ENCODE data around the gene MARK1. TPM values are rescaled to one million over a fixed set of nuclear protein-coding genes. Genes with fewer than 3 reads are reported as not detected.

Gene MARK1
- polyA plus RNA-seq, 1 of the 3 experiments (the other 2 are of a cell fraction), result 3.1 TPM

DNA sequence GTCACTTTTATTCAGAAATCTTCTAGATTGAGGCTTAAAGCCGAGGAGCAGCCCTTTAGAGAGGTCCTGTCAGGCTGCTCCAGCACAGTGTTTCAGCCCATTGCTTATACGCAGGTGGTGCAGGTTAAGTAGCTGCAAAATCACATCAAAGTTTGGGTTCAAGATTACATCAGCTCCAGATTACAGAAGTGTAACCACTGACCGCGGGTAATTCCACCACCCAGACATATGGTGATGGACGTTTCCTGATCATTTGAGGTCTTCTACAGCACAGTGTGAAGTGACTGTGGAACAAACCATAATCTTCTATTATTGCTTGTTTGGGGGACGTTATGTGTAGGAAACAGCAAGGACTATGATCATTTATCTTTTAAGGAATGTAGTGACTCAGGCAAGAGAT is 174.0 kb downstream of the MARK1 start:
- Histone ChIP-seq H3K27ac (ENCODE audit: low read depth in 2 of 2, low read length in 1 of 2) (no peak overlapping the region), H3K27me3 (ENCODE audit: insufficient read depth) (no peaks in the 10 kb centered on the region), H3K4me1 (ENCODE audit: control insufficient read depth in 1 of 2, insufficient read depth in 2 of 2, low read depth in 1 of 2, low read length in 1 of 2) (no peaks in the 10 kb centered on the region; a peak in 1 of 4 replicates), H2AFZ (ENCODE audit: low read depth) (no peak overlapping the region), H3K36me3 (replicated peaks in 1 of 2; ENCODE audit: control insufficient read depth in 1 of 2, insufficient read depth in 2 of 2, low read length in 1 of 2) (no peaks in the 10 kb centered on the region), H3K9me2 (no peaks in the 10 kb centered on the region), H3K9ac (no peak overlapping the region), H3K79me2 (ENCODE audit: insufficient read depth) (no peaks in the 10 kb centered on the region), H3F3A (replicated peaks; ENCODE audit: insufficient read depth) (no peaks in the 10 kb centered on the region), H3K9me3 (no peaks in the 10 kb centered on the region), H3K4me3 (ENCODE audit: low read depth in 2 of 2, low read length in 1 of 2) (no peak overlapping the region), H4K20me1 (ENCODE audit: insufficient read depth) (no peaks in the 10 kb centered on the region), H3K4me2 (no peak overlapping the region)
- TF ChIP-seq POLR2AphosphoS5 (IDR thresholded peaks at IDR 0.05; ENCODE audit: low read depth, low read length) (no peak), EP300 (IDR thresholded peaks at IDR 0.05; ENCODE audit: borderline replicate concordance in 1 of 2, low read depth in 1 of 2, low read length in 1 of 2) (no peak), GATA2 (CRISPR knock-in tag; IDR thresholded peaks at IDR 0.05) (no peak), RAD21 (IDR thresholded peaks at IDR 0.05; ENCODE audit: low read length) (no peak), SIN3A (IDR thresholded peaks at IDR 0.05; ENCODE audit: borderline replicate concordance, low read depth, low read length) (no peak)
- CTCF ChIA-PET, result interaction anchor here (1.0 to 4.2 kb wide), 4 partner anchors 11 to 75 kb away, joined by 3 to 16 read pairs (median 9); partner anchors contain the start of gene C1orf115
- POLR2A ChIA-PET, result no interaction called here
- WGBS (ENCODE audit: low lambda C conversion rate), result 57% methylated on average over 6 of the region's 6 CpGs
- no peak for DNase-seq

DNA sequence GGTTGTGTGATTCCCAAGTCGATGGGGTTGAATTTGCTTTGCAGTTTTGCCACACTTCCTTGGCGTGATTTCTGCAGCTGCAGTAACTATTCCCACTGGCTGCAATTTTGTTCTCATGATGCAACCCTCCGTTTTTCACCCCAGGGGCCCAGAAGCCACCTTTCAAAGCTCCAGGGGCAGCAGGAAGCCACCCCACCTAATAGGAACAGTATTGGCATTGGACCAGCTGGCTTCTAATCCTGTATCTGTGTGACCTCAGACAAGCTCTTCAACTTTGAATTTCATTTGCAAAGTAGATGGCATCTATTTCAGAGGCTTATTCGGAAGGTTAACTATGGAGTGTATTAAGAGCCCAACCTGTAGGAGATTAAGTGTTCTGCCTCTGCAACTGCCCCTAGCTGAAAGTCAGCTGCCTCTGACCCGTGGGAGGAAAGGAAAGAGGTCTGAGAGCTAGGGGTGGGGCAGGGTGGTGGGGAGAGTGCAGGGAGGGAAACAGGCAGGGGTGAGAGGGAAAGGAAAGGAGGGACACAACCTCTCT is 174.9 kb downstream of the MARK1 start:
- DNase-seq, result no peak
- CTCF ChIA-PET, result interaction anchor here (1.0 to 4.2 kb wide), 5 partner anchors 12 to 74 kb away, joined by 3 to 16 read pairs (median 7); partner anchors contain the start of gene C1orf115

More for the DNA sequence above, 174.9 kb downstream of the MARK1 start:
- TF ChIP-seq CHD2 (IDR thresholded peaks at IDR 0.05; ENCODE audit: low read length, partially characterized antibody) (no peak), NRF1 (IDR thresholded peaks at IDR 0.05; ENCODE audit: low read depth, low read length) (no peak), GATA2 (CRISPR knock-in tag; IDR thresholded peaks at IDR 0.05) (no peak), POLR2AphosphoS5 (IDR thresholded peaks at IDR 0.05; ENCODE audit: low read depth, low read length) (no peak), RXRA (IDR thresholded peaks at IDR 0.05; ENCODE audit: borderline replicate concordance, low read depth) (no peak), SMC3 (IDR thresholded peaks at IDR 0.05; ENCODE audit: low read depth, low read length) (no peak), FOXM1 (IDR thresholded peaks at IDR 0.05; ENCODE audit: low read depth) (no peak)
- TF ChIP-seq, protein P1, sequence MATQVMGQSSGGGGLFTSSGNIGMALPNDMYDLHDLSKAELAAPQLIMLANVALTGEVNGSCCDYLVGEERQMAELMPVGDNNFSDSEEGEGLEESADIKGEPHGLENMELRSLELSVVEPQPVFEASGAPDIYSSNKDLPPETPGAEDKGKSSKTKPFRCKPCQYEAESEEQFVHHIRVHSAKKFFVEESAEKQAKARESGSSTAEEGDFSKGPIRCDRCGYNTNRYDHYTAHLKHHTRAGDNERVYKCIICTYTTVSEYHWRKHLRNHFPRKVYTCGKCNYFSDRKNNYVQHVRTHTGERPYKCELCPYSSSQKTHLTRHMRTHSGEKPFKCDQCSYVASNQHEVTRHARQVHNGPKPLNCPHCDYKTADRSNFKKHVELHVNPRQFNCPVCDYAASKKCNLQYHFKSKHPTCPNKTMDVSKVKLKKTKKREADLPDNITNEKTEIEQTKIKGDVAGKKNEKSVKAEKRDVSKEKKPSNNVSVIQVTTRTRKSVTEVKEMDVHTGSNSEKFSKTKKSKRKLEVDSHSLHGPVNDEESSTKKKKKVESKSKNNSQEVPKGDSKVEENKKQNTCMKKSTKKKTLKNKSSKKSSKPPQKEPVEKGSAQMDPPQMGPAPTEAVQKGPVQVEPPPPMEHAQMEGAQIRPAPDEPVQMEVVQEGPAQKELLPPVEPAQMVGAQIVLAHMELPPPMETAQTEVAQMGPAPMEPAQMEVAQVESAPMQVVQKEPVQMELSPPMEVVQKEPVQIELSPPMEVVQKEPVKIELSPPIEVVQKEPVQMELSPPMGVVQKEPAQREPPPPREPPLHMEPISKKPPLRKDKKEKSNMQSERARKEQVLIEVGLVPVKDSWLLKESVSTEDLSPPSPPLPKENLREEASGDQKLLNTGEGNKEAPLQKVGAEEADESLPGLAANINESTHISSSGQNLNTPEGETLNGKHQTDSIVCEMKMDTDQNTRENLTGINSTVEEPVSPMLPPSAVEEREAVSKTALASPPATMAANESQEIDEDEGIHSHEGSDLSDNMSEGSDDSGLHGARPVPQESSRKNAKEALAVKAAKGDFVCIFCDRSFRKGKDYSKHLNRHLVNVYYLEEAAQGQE (IDR thresholded peaks at IDR 0.05; ENCODE audit: low read depth, low read length), result no peak
- TF ChIP-seq, protein P2, sequence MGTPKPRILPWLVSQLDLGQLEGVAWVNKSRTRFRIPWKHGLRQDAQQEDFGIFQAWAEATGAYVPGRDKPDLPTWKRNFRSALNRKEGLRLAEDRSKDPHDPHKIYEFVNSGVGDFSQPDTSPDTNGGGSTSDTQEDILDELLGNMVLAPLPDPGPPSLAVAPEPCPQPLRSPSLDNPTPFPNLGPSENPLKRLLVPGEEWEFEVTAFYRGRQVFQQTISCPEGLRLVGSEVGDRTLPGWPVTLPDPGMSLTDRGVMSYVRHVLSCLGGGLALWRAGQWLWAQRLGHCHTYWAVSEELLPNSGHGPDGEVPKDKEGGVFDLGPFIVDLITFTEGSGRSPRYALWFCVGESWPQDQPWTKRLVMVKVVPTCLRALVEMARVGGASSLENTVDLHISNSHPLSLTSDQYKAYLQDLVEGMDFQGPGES (IDR thresholded peaks at IDR 0.05; ENCODE audit: low read depth, low read length), result no peak
- TF ChIP-seq, protein P3, sequence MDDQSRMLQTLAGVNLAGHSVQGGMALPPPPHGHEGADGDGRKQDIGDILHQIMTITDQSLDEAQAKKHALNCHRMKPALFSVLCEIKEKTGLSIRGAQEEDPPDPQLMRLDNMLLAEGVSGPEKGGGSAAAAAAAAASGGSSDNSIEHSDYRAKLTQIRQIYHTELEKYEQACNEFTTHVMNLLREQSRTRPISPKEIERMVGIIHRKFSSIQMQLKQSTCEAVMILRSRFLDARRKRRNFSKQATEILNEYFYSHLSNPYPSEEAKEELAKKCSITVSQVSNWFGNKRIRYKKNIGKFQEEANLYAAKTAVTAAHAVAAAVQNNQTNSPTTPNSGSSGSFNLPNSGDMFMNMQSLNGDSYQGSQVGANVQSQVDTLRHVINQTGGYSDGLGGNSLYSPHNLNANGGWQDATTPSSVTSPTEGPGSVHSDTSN (IDR thresholded peaks at IDR 0.05), result no peak
- H3K27me3 ChIP-seq (ENCODE audit: insufficient read depth), result no peaks in the 10 kb centered on the region
- no peaks in the 10 kb centered on the region for H3K9me3 ChIP-seq
- no peaks in the 10 kb centered on the region for H3K9me2 ChIP-seq
- POLR2A ChIA-PET, result no interaction called here
- H3K36me3 ChIP-seq (replicated peaks in 1 of 2; ENCODE audit: control insufficient read depth in 1 of 2, insufficient read depth in 2 of 2, low read length in 1 of 2), result no peaks in the 10 kb centered on the region
- H3K79me2 ChIP-seq (ENCODE audit: insufficient read depth), result no peaks in the 10 kb centered on the region
- no peak overlapping the region for H3K27ac ChIP-seq (ENCODE audit: low read depth in 2 of 2, low read length in 1 of 2)
- H4K20me1 ChIP-seq (ENCODE audit: insufficient read depth), result no peaks in the 10 kb centered on the region
- H3K9ac ChIP-seq, result no peak overlapping the region
- 62% methylated on average over 5 of the region's 5 CpGs for WGBS (ENCODE audit: low lambda C conversion rate)
- H3K4me1 ChIP-seq (ENCODE audit: control insufficient read depth in 1 of 2, insufficient read depth in 2 of 2, low read depth in 1 of 2, low read length in 1 of 2), result no peaks in the 10 kb centered on the region; a peak in 1 of 4 replicates
- no peak overlapping the region for H3K4me3 ChIP-seq (ENCODE audit: low read depth in 2 of 2, low read length in 1 of 2)
- no peak overlapping the region for H3K4me2 ChIP-seq
- H2AFZ ChIP-seq (ENCODE audit: low read depth), result no peak overlapping the region
- no peaks in the 10 kb centered on the region for H3F3A ChIP-seq (replicated peaks; ENCODE audit: insufficient read depth)

Measured in SK-N-SH (cell line).